ENCODE measurements around the gene SULT4A1. TPM values are rescaled to one million over a fixed set of nuclear protein-coding genes. Genes with fewer than 3 reads are reported as not detected.

The SULT4A1 gene
- total and polyA plus RNA-seq, 10 of the 15 experiments (the other 5 are each of a cell fraction or from before 2014, with no cell fraction given): not detected

- TF ChIP-seq REST (IDR thresholded peaks at IDR 0.05; ENCODE audit: low read depth, low read length): no peak
- TF ChIP-seq HDGF (IDR thresholded peaks at IDR 0.05): no peak
- TF ChIP-seq SMARCA5 (IDR thresholded peaks at IDR 0.05): no peak
- no peak for TF ChIP-seq CHD1 (IDR thresholded peaks at IDR 0.05; ENCODE audit: low read depth, low read length)
- no peak for TF ChIP-seq CHD4 (IDR thresholded peaks at IDR 0.05)
- no peak for TF ChIP-seq SUPT20H (IDR thresholded peaks at IDR 0.05; ENCODE audit: borderline replicate concordance, control insufficient read depth, low read depth, low read length)
- TF ChIP-seq PKNOX1 (IDR thresholded peaks at IDR 0.05): no peak
- no peak for TF ChIP-seq ELK1 (IDR thresholded peaks at IDR 0.05; ENCODE audit: low read depth, low read length)
- TF ChIP-seq ZNF687 (IDR thresholded peaks at IDR 0.05): no peak
- no peak for TF ChIP-seq MLLT1 (IDR thresholded peaks at IDR 0.05)
These were observed 23.6 kb downstream of the SULT4A1 start (continued) for GRCh38 chr22:43838571-43839307.

Data from GM12878 (cell line).